Activated B cell treated with CpG ODN at 0.5 μM for 24 hours (primary cell): Measurements from ENCODE around the gene TFRC. TPM values are rescaled to one million over a fixed set of nuclear protein-coding genes. Genes with fewer than 3 reads are reported as not detected.

Experiments
- ATAC-seq: fragments of 200-7000 bp; cut with Tn5 transposase; one replicate; pipeline ENCODE4 v1.10.0; 2021; ENCODE audit warnings: low read depth, mild to moderate bottlenecking, moderate library complexity
- CTCF ChIA-PET: fragments of 350-600 bp; sonication (Branson Sonifier 250); formaldehyde crosslinking; loops from one replicate; lab custom pipeline; 2021; ENCODE audit warnings: antibody characterized with exemption; lab: Charles Lee
- POLR2A ChIA-PET: fragments of 350-600 bp; sonication (Branson Sonifier 250); formaldehyde crosslinking; loops from one replicate; lab custom pipeline; 2021; ENCODE audit warnings: antibody characterized with exemption; lab: Charles Lee
- DNase-seq: peaks from one replicate; pipeline ENCODE4 v3.0.0; 2022
- H3K27ac Mint-ChIP-seq: one replicate; pipeline ENCODE4 v1.8.0; 2020; ENCODE audit warnings: mixed read lengths
- H3K27me3 Mint-ChIP-seq: one replicate; pipeline ENCODE4 v1.8.0; 2021; ENCODE audit warnings: mixed read lengths
- H3K36me3 Mint-ChIP-seq: one replicate; pipeline ENCODE4 v1.8.0; 2021; ENCODE audit warnings: low read depth, mixed read lengths
- H3K4me1 Mint-ChIP-seq: one replicate; pipeline ENCODE4 v1.8.0; 2021; ENCODE audit warnings: mixed read lengths
- H3K4me3 Mint-ChIP-seq: one replicate; pipeline ENCODE4 v1.8.0; 2020; ENCODE audit warnings: mild to moderate bottlenecking, mixed read lengths
- H3K9me3 Mint-ChIP-seq: one replicate; pipeline ENCODE4 v1.8.0; 2020; ENCODE audit warnings: mixed read lengths
- intact Hi-C: fragments of 100-400 bp; cut with micrococcal nuclease; formaldehyde crosslinking; loops from one replicate; pipeline ENCODE4 v1.15.1; 2024
- total RNA-seq: library from RNA; stranded (reverse); gene quantifications from 2 replicates; pipeline ENCODE4 v1.2.3, GENCODE V29; 2022
- TF ChIP-seq, protein P1 (sequence below): fragments of 200-600 bp; IDR thresholded peaks from one replicate; pipeline ENCODE4 v1.8.0; 2022; ENCODE audit warnings: antibody characterized with exemption, mild to moderate bottlenecking

The TFRC gene
- total RNA-seq, 1 donor from 2014 or later = 290 TPM

DNA sequence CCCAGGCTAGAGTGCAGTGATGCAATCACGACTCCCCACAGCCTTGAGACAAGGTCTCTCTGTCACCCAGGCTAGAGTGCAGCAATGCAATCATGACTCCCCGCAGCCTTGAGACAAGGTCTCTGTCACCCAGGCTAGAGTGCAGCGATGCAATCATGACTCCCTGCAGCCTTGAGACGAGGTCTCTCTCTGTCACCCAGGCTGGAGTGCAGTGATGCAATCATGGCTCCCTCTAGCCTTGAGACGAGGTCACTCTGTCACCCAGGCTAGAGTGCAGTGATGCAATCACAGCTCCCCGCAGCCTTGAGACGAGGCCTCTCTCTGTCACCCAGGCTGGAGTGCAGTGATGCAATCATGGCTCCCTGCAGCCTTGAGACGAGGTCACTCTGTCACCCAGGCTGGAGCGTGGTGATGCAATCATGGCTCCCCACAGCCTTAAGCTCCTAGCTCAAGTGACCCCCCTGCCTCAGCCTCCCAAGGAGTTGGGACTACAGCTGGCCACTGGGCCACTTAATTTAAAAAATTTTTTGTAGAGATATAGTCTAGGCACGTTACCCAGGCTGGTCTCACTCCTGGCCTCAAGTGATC lies 26.1 kb downstream of the TFRC start:
- H3K9me3 Mint-ChIP-seq = no peaks in the 10 kb centered on the region
- H3K4me1 Mint-ChIP-seq = no peaks in the 10 kb centered on the region
- TF ChIP-seq, protein P1, sequence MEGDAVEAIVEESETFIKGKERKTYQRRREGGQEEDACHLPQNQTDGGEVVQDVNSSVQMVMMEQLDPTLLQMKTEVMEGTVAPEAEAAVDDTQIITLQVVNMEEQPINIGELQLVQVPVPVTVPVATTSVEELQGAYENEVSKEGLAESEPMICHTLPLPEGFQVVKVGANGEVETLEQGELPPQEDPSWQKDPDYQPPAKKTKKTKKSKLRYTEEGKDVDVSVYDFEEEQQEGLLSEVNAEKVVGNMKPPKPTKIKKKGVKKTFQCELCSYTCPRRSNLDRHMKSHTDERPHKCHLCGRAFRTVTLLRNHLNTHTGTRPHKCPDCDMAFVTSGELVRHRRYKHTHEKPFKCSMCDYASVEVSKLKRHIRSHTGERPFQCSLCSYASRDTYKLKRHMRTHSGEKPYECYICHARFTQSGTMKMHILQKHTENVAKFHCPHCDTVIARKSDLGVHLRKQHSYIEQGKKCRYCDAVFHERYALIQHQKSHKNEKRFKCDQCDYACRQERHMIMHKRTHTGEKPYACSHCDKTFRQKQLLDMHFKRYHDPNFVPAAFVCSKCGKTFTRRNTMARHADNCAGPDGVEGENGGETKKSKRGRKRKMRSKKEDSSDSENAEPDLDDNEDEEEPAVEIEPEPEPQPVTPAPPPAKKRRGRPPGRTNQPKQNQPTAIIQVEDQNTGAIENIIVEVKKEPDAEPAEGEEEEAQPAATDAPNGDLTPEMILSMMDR = no peak
- peaks cover 90% of the 10 kb centered on the region for H3K36me3 Mint-ChIP-seq
- POLR2A ChIA-PET = interaction anchor here (1.1 kb wide), 1 partner anchor 20 kb away, joined by 6 read pairs; no protein-coding TSS in a partner anchor
- H3K4me3 Mint-ChIP-seq = no peak overlapping the region
- DNase-seq (no peak), ATAC-seq (no peak)
- no peaks in the 10 kb centered on the region for H3K27me3 Mint-ChIP-seq
- H3K27ac Mint-ChIP-seq = no peak overlapping the region
- CTCF ChIA-PET = no interaction called here
- intact Hi-C loops = no loop called here

DNA sequence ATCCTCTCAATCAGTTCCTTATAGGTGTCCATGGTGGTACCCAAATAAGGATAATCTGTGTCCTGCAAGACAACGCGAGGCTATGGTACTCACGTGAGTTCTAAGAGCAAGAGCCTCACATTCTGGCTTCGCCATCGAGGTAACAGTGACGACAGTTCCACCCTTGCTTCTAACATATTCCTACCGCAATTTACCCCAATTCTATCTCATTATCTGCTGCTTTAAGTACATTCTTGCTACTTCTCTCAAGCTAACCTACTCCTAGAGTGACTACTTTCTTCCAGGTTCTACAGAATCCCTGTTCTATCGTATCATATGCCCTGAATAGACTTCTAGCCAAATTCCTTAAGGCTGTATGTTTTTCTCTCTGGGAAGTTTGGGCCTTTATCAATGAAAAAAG lies 26.6 kb downstream of the TFRC start:
- Mint-ChIP-seq H3K4me3 (no peak overlapping the region), H3K27ac (no peak overlapping the region), H3K4me1 (no peaks in the 10 kb centered on the region), H3K9me3 (no peaks in the 10 kb centered on the region), H3K36me3 (peaks cover 92% of the 10 kb centered on the region), H3K27me3 (no peaks in the 10 kb centered on the region)
- ATAC-seq (no peak), DNase-seq (no peak)
- POLR2A ChIA-PET = interaction anchor here (1.1 kb wide), 1 partner anchor 20 kb away, joined by 6 read pairs; no protein-coding TSS in a partner anchor
- CTCF ChIA-PET = interaction anchor here (0.6 kb wide), 1 partner anchor 398 kb away, joined by 3 read pairs; no protein-coding TSS in a partner anchor
- intact Hi-C loops = no loop called here
- TF ChIP-seq, protein P1 = no peak

DNA sequence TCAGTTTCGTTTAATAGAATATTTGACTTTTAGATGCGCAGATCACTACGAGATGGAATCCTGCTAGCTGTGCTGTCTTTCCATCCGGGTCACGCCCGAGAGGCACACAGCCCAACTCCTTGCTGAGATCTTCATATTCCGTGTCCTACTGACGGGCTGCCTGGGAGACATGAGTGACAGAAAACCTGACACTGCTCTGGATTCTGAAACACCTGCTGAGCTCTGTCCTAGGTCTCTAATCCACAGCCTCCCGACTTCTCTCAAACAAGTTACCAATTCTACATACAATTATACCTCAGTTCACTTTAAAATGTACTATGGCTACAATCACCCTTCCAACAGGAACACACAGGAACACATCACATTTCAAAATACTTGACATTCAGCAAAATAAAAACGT lies 27.2 kb downstream of the TFRC start:
- TF ChIP-seq, protein P1 = no peak
- no peak for ATAC-seq
- no peak overlapping the region for H3K4me3 Mint-ChIP-seq
- H3K9me3 Mint-ChIP-seq = no peaks in the 10 kb centered on the region
- H3K27ac Mint-ChIP-seq = no peak overlapping the region
- intact Hi-C loops = no loop called here
- ChIA-PET CTCF (interaction anchor here (0.6 kb wide), 1 partner anchor 399 kb away, joined by 3 read pairs; no protein-coding TSS in a partner anchor), POLR2A (no interaction called here)
- H3K36me3 Mint-ChIP-seq = peaks cover 92% of the 10 kb centered on the region
- no peaks in the 10 kb centered on the region for H3K27me3 Mint-ChIP-seq
- H3K4me1 Mint-ChIP-seq = no peaks in the 10 kb centered on the region
- no peak for DNase-seq

DNA sequence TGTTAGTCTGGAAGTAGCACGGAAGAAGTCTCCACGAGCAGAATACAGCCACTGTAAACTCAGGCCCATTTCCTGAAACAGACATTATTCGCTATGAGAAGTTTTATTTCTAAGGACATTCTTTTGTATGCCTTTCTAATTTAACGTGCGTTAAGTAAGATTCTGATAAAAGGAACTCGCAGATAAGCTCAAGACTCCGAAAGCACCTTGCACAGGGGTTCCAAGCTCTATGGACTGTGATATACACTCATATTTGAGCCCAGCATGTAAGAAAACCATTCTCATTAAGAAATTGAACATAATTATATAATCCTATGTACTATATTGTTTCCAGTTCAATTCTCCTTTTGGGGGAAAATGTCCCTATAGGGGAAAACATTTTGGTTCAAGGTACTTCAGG lies 28.4 kb downstream of the TFRC start:
- Mint-ChIP-seq H3K27ac (no peak overlapping the region), H3K27me3 (no peaks in the 10 kb centered on the region), H3K36me3 (peaks cover 95% of the 10 kb centered on the region), H3K9me3 (no peaks in the 10 kb centered on the region), H3K4me1 (no peaks in the 10 kb centered on the region), H3K4me3 (no peak overlapping the region)
- TF ChIP-seq, protein P1 = no peak
- intact Hi-C loops = no loop called here
- DNase-seq (no peak), ATAC-seq (no peak)
- POLR2A ChIA-PET = no interaction called here
- CTCF ChIA-PET = no interaction called here

DNA sequence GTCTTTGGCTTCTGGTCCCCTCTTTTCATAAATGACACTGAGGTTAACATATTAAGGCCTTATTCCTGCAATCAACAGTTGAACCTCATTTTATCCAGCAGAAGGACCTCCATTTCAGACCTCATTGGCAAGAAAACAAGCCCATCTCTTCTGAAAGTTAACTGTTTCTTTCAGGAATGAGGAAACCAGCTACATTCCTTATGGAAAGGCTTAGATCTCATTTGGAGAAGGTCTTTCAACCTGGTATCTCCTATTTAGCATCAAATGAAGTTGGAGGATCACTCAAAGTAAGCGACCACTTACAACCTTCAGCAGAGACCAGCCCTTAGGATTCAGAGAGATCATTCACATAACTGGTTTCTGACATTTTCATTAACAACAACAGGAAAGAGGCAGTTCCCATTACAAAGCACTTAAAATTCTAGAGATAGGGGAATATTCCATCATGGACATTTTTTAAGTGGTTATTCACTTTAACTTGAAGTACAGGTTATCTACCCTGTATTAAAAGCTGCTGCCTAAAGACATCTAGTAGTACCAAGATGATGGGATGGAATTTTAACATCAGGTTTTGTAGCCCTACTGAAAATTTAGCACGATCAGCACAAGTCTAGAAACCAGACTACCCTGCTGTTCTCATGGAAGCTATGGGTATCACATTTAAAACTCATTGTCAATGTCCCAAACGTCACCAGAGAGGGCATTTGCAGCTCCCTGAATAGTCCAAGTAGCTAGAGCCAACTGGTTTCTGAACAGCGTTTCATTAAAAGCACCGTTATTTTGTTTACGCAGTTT lies 30.4 kb downstream of the TFRC start:
- H3K4me3 Mint-ChIP-seq = no peak overlapping the region
- H3K36me3 Mint-ChIP-seq = peaks cover 78% of the 10 kb centered on the region
- H3K4me1 Mint-ChIP-seq = no peaks in the 10 kb centered on the region
- H3K27ac Mint-ChIP-seq = no peak overlapping the region
- ATAC-seq = no peak
- H3K27me3 Mint-ChIP-seq = no peaks in the 10 kb centered on the region
- TF ChIP-seq, protein P1 = no peak
- intact Hi-C loops = no loop called here
- H3K9me3 Mint-ChIP-seq = no peaks in the 10 kb centered on the region
- ChIA-PET POLR2A (no interaction called here), CTCF (no interaction called here)
- no peak for DNase-seq
